ENCODE data around the gene FCHSD2.

DNA sequence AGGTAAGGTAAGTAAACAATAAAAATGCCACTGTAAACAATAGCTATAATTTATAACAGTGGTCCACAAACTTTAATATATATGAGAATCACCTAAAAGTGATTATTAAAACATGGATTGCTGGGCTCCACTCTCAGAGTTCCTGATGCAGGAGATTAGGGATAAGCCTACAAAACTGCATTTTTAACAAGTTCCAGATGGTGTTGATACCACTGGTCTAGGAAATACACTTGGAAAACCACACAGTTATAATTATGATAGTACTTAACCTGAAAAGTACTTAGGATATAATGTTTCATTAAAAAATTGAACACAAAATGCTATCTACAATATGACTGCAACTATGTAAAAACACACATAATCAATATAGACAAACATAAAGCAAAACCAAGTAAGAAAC, 20.4 kb downstream of the FCHSD2 start:
- TF ChIP-seq, protein P1, sequence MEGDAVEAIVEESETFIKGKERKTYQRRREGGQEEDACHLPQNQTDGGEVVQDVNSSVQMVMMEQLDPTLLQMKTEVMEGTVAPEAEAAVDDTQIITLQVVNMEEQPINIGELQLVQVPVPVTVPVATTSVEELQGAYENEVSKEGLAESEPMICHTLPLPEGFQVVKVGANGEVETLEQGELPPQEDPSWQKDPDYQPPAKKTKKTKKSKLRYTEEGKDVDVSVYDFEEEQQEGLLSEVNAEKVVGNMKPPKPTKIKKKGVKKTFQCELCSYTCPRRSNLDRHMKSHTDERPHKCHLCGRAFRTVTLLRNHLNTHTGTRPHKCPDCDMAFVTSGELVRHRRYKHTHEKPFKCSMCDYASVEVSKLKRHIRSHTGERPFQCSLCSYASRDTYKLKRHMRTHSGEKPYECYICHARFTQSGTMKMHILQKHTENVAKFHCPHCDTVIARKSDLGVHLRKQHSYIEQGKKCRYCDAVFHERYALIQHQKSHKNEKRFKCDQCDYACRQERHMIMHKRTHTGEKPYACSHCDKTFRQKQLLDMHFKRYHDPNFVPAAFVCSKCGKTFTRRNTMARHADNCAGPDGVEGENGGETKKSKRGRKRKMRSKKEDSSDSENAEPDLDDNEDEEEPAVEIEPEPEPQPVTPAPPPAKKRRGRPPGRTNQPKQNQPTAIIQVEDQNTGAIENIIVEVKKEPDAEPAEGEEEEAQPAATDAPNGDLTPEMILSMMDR (IDR thresholded peaks at IDR 0.05) = no peak
- TF ChIP-seq POLR2AphosphoS5 (IDR thresholded peaks at IDR 0.05) = no peak
- no peak for TF ChIP-seq EP300 (IDR thresholded peaks at IDR 0.05)
- no peak for TF ChIP-seq POLR2A (IDR thresholded peaks at IDR 0.05; ENCODE audit: low read depth)
